SK-N-SH (cell line): ENCODE data around the gene LRRC37A2. TPM values are rescaled to one million over a fixed set of nuclear protein-coding genes. Genes with fewer than 3 reads are reported as not detected.
"Not testable (repeated sequence)": the region's sequence is repeated elsewhere in the genome, so short reads cannot be mapped to it uniquely, and the experiment has no call there.

ENCODE experiments used
- CTCF ChIA-PET: fragments of 300-600, 350-600 bp; formaldehyde crosslinking; extraction: SDS; loops from one replicate; lab custom pipeline; 2021; lab: Yijun Ruan, JAX
- POLR2A ChIA-PET: fragments of 350-600 bp; sonication (Branson Sonifier 250); formaldehyde crosslinking; extraction: SDS; loops from one replicate; lab custom pipeline; 2020; ENCODE audit warnings: antibody characterized with exemption, inconsistent platforms; lab: Yijun Ruan, JAX
- DNase-seq: peaks from one replicate; pipeline ENCODE4 v3.0.0; 2012
- H2AFZ ChIP-seq: fragments of 200-600 bp; sonication (generic); 2 replicates; pipeline ENCODE4 v1.8.1; 2016; ENCODE audit warnings: antibody characterized with exemption, mild to moderate bottlenecking, low read depth
- H3F3A ChIP-seq: fragments of 200-600 bp; sonication (generic); replicated peaks from 2 replicates; pipeline ENCODE3; 2016; ENCODE audit warnings: antibody characterized with exemption, mild to moderate bottlenecking; ENCODE audit not compliant: insufficient read depth
- H3K27ac ChIP-seq, 2 experiments: fragments of 200-500 bp in 1 of 2; fragments of 200-600 bp in 1 of 2; sonication (Bioruptor generic) in 1 of 2; sonication (generic), shearing (Covaris generic) in 1 of 2; 2 replicates each; pipeline versions ENCODE4 v1.5.1 to v1.6.1; 2014 to 2016; ENCODE audit warnings: low read depth in 2 of 2, inconsistent platforms in 1 of 2, low read length in 1 of 2, mild to moderate bottlenecking in 1 of 2, mixed read lengths in 1 of 2
- H3K27me3 ChIP-seq: fragments of 200-600 bp; sonication (generic), shearing (Covaris generic); 2 replicates; pipeline ENCODE4 v1.6.1; 2016; ENCODE audit warnings: mixed run types; ENCODE audit not compliant: insufficient read depth
- H3K36me3 ChIP-seq, 2 experiments: fragments of 200-500 bp in 1 of 2; fragments of 200-600 bp in 1 of 2; sonication (Bioruptor generic) in 1 of 2; sonication (generic) in 1 of 2; replicated peaks in 1 of 2; 2 replicates each; pipeline versions ENCODE3 to v1.5.1; 2014 to 2016; ENCODE audit warnings: low read length in 1 of 2, mild to moderate bottlenecking in 1 of 2; ENCODE audit not compliant: insufficient read depth in 2 of 2, control insufficient read depth in 1 of 2
- H3K4me1 ChIP-seq, 2 experiments: fragments of 200-500 bp in 1 of 2; fragments of 200-600 bp in 1 of 2; sonication (Bioruptor generic) in 1 of 2; sonication (generic), shearing (Covaris generic) in 1 of 2; 2 replicates each; pipeline versions ENCODE4 v1.5.1 to v1.6.1; 2014 to 2016; ENCODE audit warnings: low read depth in 1 of 2, low read length in 1 of 2, mixed run types in 1 of 2; ENCODE audit not compliant: insufficient read depth in 2 of 2, control insufficient read depth in 1 of 2
- H3K4me2 ChIP-seq: fragments of 200-600 bp; sonication (generic), shearing (Covaris generic); 2 replicates; pipeline ENCODE4 v1.6.1; 2017; ENCODE audit warnings: mixed run types
- H3K4me3 ChIP-seq, 2 experiments: fragments of 200-500 bp in 1 of 2; fragments of 200-600 bp in 1 of 2; sonication (Bioruptor generic) in 1 of 2; sonication (generic), shearing (Covaris generic) in 1 of 2; 2 replicates each; pipeline versions ENCODE4 v1.5.1 to v1.8.1; 2014 to 2016; ENCODE audit warnings: low read depth in 2 of 2, inconsistent platforms in 1 of 2, low read length in 1 of 2, mild to moderate bottlenecking in 1 of 2, mixed read lengths in 1 of 2, moderate library complexity in 1 of 2
- H3K79me2 ChIP-seq: fragments of 200-600 bp; sonication (generic); 2 replicates; pipeline ENCODE4 v1.8.1; 2017; ENCODE audit warnings: mild to moderate bottlenecking; ENCODE audit not compliant: insufficient read depth
- H3K9ac ChIP-seq: fragments of 200-600 bp; sonication (generic); 2 replicates; pipeline ENCODE4 v1.6.1; 2017; ENCODE audit warnings: mixed run types
- H3K9me2 ChIP-seq: fragments of 200-600 bp; sonication (generic); 2 replicates; pipeline ENCODE4 v1.6.1; 2017; ENCODE audit warnings: mixed run types
- H3K9me3 ChIP-seq: fragments of 200-600 bp; sonication (generic); 2 replicates; pipeline ENCODE4 v1.6.1; 2017; ENCODE audit warnings: mixed run types, mild to moderate bottlenecking, moderate library complexity
- H4K20me1 ChIP-seq: fragments of 200-600 bp; sonication (generic); 2 replicates; pipeline ENCODE4 v1.6.1; 2017; ENCODE audit warnings: mild to moderate bottlenecking, mixed run types; ENCODE audit not compliant: insufficient read depth
- WGBS: methylation state at CpG from one replicate; pipeline ENCODE4 v1.1.6; 2017; ENCODE audit warnings: low lambda C conversion rate; 5-methylcytosine and 5-hydroxymethylcytosine counted together
- polyA plus RNA-seq, 3 experiments: library from polyadenylated mRNA; depleted of rRNA; stranded (reverse); fragments of >200 nt; gene quantifications; 2 replicates each; pipeline ENCODE4 v1.2.3, GENCODE V29; 2012

Gene LRRC37A2
- polyA plus RNA-seq, 1 of the 3 experiments (the other 2 are of a cell fraction): 3.2 TPM

- H3K36me3 ChIP-seq, H3K4me3 ChIP-seq, H3F3A ChIP-seq, H3K4me1 ChIP-seq, H3K27me3 ChIP-seq, CTCF ChIA-PET, H4K20me1 ChIP-seq, H3K27ac ChIP-seq, H3K4me2 ChIP-seq, H3K9me2 ChIP-seq, H3K9ac ChIP-seq, H2AFZ ChIP-seq, POLR2A ChIA-PET, DNase-seq, H3K9me3 ChIP-seq: not testable (repeated sequence)
- peaks cover 32% of the 10 kb centered on the region for H3K79me2 ChIP-seq
- no CpG with 5 or more reads among the region's 6 CpGs for WGBS
These were observed 12.7 kb upstream of the LRRC37A2 start for GRCh38 chr17:46499437-46500139.

GRCh38 chr17:46505896-46506295, 6.4 kb upstream of the LRRC37A2 start:
- 100% methylated on average over 7 of the region's 7 CpGs for WGBS
- H3K4me1 ChIP-seq, H3K9ac ChIP-seq, H3K9me2 ChIP-seq, H3K27ac ChIP-seq, H3K4me3 ChIP-seq, H3K9me3 ChIP-seq, H3K27me3 ChIP-seq, CTCF ChIA-PET, H3F3A ChIP-seq, H3K36me3 ChIP-seq, H3K4me2 ChIP-seq, DNase-seq, H2AFZ ChIP-seq, H4K20me1 ChIP-seq, POLR2A ChIA-PET: not testable (repeated sequence)
- peaks cover 19% of the 10 kb centered on the region for H3K79me2 ChIP-seq

GRCh38 chr17:46534716-46535115, 22.4 kb downstream of the LRRC37A2 start:
- DNase-seq, H3K9ac ChIP-seq, POLR2A ChIA-PET, H3K27me3 ChIP-seq, CTCF ChIA-PET, H3K4me3 ChIP-seq, H2AFZ ChIP-seq, H3K36me3 ChIP-seq, H3K9me2 ChIP-seq, H3K79me2 ChIP-seq, H3K9me3 ChIP-seq, H3F3A ChIP-seq, H3K4me2 ChIP-seq, H4K20me1 ChIP-seq, H3K27ac ChIP-seq, H3K4me1 ChIP-seq: not testable (repeated sequence)
- 77% methylated on average over 5 of the region's 22 CpGs for WGBS

GRCh38 chr17:46548607-46549006, 36.3 kb downstream of the LRRC37A2 start:
- DNase-seq, H3K4me1 ChIP-seq, H3K9me3 ChIP-seq, H4K20me1 ChIP-seq, H3K4me2 ChIP-seq, POLR2A ChIA-PET, H3K27ac ChIP-seq, H3K36me3 ChIP-seq, H3F3A ChIP-seq, H3K9me2 ChIP-seq, H3K79me2 ChIP-seq, CTCF ChIA-PET, H3K4me3 ChIP-seq, H3K27me3 ChIP-seq, H3K9ac ChIP-seq, H2AFZ ChIP-seq: not testable (repeated sequence)
- 95% methylated on average over 9 of the region's 10 CpGs for WGBS

- CTCF ChIA-PET, H3K4me2 ChIP-seq, POLR2A ChIA-PET, H3K79me2 ChIP-seq, H3K9ac ChIP-seq, H3K27ac ChIP-seq, H4K20me1 ChIP-seq, H3F3A ChIP-seq, DNase-seq, H3K27me3 ChIP-seq, H3K9me3 ChIP-seq, H3K9me2 ChIP-seq, H3K36me3 ChIP-seq, H2AFZ ChIP-seq, H3K4me1 ChIP-seq, H3K4me3 ChIP-seq: not testable (repeated sequence)
- no CpG with 5 or more reads among the region's 20 CpGs for WGBS
These were observed 46.9 kb downstream of the LRRC37A2 start for GRCh38 chr17:46559155-46559554.

GRCh38 chr17:46560048-46560447, 47.8 kb downstream of the LRRC37A2 start:
- H2AFZ ChIP-seq, DNase-seq, H3K4me3 ChIP-seq, H3K9me2 ChIP-seq, POLR2A ChIA-PET, H3K4me2 ChIP-seq, H3K9me3 ChIP-seq, H3K79me2 ChIP-seq, H3K27me3 ChIP-seq, H4K20me1 ChIP-seq, H3K4me1 ChIP-seq, H3K36me3 ChIP-seq, H3F3A ChIP-seq, CTCF ChIA-PET, H3K9ac ChIP-seq, H3K27ac ChIP-seq: not testable (repeated sequence)
- WGBS: no CpG with 5 or more reads among the region's 3 CpGs
